DOHH2 (cell line): ENCODE results near the gene NT5DC3.

Source experiments
- EZH2phosphoT487 ChIP-seq: fragments of 200-600 bp; sonication (generic); IDR thresholded peaks from 2 replicates; pipeline ENCODE4 v1.6.1; 2017; ENCODE audit warnings: borderline replicate concordance, mild to moderate bottlenecking, antibody characterized with exemption, low read length, moderate library complexity, mixed read lengths
- TF ChIP-seq, protein P1 (sequence below): fragments of 200-600 bp; sonication (generic); IDR thresholded peaks from one replicate; pipeline ENCODE4 v1.5.1; 2014; ENCODE audit warnings: antibody characterized with exemption, mild to moderate bottlenecking, low read depth, low read length; ENCODE audit not compliant: poor library complexity, severe bottlenecking

DNA sequence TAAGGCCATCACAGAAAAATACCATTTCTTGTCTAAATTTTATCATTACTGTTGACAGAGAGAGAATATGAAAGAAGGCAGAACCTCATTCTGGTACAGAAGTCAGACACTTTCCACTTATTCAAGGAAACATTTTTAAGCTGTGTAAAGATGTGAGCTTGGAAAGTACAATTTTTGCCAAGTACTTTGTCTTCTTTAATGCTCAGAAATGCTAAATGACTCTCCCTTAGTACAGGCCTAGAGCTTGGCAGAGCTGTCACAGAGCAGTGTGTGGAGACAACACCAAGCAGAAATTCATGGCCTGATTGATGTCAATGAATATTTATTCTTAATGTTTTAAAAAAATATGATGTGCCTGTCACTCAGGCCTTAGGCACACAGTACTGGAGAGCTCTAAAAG lies 20.7 kb downstream of the NT5DC3 start:
- TF ChIP-seq, protein P1, sequence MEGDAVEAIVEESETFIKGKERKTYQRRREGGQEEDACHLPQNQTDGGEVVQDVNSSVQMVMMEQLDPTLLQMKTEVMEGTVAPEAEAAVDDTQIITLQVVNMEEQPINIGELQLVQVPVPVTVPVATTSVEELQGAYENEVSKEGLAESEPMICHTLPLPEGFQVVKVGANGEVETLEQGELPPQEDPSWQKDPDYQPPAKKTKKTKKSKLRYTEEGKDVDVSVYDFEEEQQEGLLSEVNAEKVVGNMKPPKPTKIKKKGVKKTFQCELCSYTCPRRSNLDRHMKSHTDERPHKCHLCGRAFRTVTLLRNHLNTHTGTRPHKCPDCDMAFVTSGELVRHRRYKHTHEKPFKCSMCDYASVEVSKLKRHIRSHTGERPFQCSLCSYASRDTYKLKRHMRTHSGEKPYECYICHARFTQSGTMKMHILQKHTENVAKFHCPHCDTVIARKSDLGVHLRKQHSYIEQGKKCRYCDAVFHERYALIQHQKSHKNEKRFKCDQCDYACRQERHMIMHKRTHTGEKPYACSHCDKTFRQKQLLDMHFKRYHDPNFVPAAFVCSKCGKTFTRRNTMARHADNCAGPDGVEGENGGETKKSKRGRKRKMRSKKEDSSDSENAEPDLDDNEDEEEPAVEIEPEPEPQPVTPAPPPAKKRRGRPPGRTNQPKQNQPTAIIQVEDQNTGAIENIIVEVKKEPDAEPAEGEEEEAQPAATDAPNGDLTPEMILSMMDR: no peak
- TF ChIP-seq EZH2phosphoT487: no peak
